Measurements from ENCODE around the gene MTNR1B. TPM values are rescaled to one million over a fixed set of nuclear protein-coding genes. Genes with fewer than 3 reads are reported as not detected.

Gene MTNR1B
- total RNA-seq, 2 experiments from 2014 or later = not detected

DNA sequence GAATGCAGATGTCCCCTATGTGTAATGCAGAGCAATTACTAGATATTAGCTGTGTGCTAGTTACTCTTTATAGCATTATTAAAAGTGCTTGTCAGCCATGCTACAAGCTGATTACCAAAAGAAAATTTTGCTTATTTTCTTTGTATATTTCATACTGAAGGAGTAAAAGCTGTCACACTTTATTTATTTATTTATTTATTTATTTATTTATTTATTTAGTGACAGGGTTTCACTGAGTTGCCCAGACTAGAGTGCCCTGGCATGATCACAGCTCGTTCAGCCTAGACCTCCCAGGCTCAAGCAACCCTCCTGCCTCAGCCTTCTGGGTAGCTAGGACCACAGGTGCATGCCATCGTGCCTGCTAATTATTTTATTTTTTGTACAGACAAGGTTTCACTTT lies 4.3 kb upstream of the MTNR1B start:
- no peak for DNase-seq
- no peak overlapping the region for H3K4me3 ChIP-seq (ENCODE audit: low read length)
- CTCF ChIA-PET = interaction anchor here (0.5 kb wide), 1 partner anchor 366 kb away, joined by 3 read pairs; no protein-coding TSS in a partner anchor
- peaks cover 27% of the 10 kb centered on the region for H3K27me3 Mint-ChIP-seq
- peaks cover 4% of the 10 kb centered on the region for H3K9me3 Mint-ChIP-seq
- no peaks in the 10 kb centered on the region for H3K36me3 Mint-ChIP-seq (ENCODE audit: low read depth)
- no peaks in the 10 kb centered on the region for H3K4me1 Mint-ChIP-seq (ENCODE audit: low read depth)
- H3K4me3 Mint-ChIP-seq = no peak overlapping the region
- H3K27me3 ChIP-seq (ENCODE audit: control insufficient read depth in 1 of 2, insufficient read depth in 2 of 2, low read length in 2 of 2) = peaks cover 0 to 7% of the 10 kb centered on the region in 2 experiments
- H3K4me1 ChIP-seq (ENCODE audit: insufficient read depth, low read length) = no peaks in the 10 kb centered on the region
- H3K27ac ChIP-seq (ENCODE audit: low read depth in 1 of 2, low read length in 2 of 2) = no peak overlapping the region
- no peaks in the 10 kb centered on the region for H3K36me3 ChIP-seq (ENCODE audit: insufficient read depth, low read length)
- TF ChIP-seq, protein P1, sequence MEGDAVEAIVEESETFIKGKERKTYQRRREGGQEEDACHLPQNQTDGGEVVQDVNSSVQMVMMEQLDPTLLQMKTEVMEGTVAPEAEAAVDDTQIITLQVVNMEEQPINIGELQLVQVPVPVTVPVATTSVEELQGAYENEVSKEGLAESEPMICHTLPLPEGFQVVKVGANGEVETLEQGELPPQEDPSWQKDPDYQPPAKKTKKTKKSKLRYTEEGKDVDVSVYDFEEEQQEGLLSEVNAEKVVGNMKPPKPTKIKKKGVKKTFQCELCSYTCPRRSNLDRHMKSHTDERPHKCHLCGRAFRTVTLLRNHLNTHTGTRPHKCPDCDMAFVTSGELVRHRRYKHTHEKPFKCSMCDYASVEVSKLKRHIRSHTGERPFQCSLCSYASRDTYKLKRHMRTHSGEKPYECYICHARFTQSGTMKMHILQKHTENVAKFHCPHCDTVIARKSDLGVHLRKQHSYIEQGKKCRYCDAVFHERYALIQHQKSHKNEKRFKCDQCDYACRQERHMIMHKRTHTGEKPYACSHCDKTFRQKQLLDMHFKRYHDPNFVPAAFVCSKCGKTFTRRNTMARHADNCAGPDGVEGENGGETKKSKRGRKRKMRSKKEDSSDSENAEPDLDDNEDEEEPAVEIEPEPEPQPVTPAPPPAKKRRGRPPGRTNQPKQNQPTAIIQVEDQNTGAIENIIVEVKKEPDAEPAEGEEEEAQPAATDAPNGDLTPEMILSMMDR (IDR thresholded peaks at IDR 0.05) = no peak
- intact Hi-C loops (cut with DNase I, micrococcal nuclease) = no loop called here
- peaks cover 0 to 12% of the 10 kb centered on the region in 2 experiments for H3K9me3 ChIP-seq (ENCODE audit: control insufficient read depth in 1 of 2, insufficient read depth in 1 of 2, low read length in 2 of 2)
- no peak overlapping the region for H3K27ac Mint-ChIP-seq
- no peak for ATAC-seq (ENCODE audit: poor library complexity)
- POLR2A ChIA-PET = no interaction called here

DNA sequence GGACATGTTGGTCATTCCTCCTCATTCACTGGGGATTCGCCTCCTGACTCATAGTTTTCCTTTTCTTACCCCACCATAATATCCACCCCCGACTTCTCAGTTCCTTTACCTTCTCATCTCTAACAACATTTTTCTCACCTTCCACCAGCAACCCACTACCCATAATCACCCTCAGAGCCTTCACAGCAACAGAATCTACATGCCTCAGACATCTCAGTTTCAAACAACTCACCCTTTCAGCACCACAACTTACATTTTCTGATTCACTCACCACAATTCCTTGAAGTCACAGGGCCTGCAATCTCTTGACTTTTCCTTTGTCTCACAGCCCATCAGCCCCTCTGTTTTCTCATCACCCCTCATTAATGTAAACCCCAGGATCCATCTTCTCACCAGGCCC lies 2.3 kb upstream of the MTNR1B start:
- Mint-ChIP-seq H3K4me3 (no peak overlapping the region), H3K36me3 (ENCODE audit: low read depth) (no peaks in the 10 kb centered on the region), H3K4me1 (ENCODE audit: low read depth) (no peaks in the 10 kb centered on the region), H3K9me3 (peaks cover 4% of the 10 kb centered on the region), H3K27ac (no peak overlapping the region), H3K27me3 (peaks cover 42% of the 10 kb centered on the region)
- H3K9me3 ChIP-seq (ENCODE audit: control insufficient read depth in 1 of 2, insufficient read depth in 1 of 2, low read length in 2 of 2) = peaks cover 0 to 12% of the 10 kb centered on the region in 2 experiments
- no peak overlapping the region for H3K27ac ChIP-seq (ENCODE audit: low read depth in 1 of 2, low read length in 2 of 2)
- DNase-seq (no peak), ATAC-seq (ENCODE audit: poor library complexity) (no peak)
- no peaks in the 10 kb centered on the region for H3K36me3 ChIP-seq (ENCODE audit: insufficient read depth, low read length)
- CTCF ChIA-PET = no interaction called here
- POLR2A ChIA-PET = no interaction called here
- no peaks in the 10 kb centered on the region for H3K4me1 ChIP-seq (ENCODE audit: insufficient read depth, low read length)
- H3K27me3 ChIP-seq (ENCODE audit: control insufficient read depth in 1 of 2, insufficient read depth in 2 of 2, low read length in 2 of 2) = peaks cover 5 to 15% of the 10 kb centered on the region in 2 experiments
- H3K4me3 ChIP-seq (ENCODE audit: low read length) = no peak overlapping the region
- TF ChIP-seq, protein P1 (IDR thresholded peaks at IDR 0.05) = no peak
- intact Hi-C loops (cut with DNase I, micrococcal nuclease) = no loop called here

DNA sequence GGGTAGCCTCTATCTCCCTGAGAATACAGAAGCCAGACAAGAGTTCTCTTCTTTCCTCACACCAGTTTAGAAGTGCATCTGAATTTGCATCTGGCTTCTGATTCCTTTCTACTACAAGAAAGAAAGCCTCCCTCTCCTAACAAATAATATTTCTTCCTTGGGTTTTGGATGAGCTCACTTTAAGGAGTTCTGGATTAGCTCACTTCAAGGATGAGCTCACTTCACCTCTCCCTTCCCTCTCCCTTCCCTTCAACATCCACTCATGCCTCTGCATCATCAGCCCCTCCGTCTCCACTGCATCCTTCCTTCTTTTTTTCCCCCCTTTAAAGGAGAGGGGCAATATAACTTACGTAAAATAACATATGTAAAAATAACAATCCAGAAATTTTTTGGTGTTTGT lies 1.6 kb upstream of the MTNR1B start:
- Histone ChIP-seq H3K27me3 (ENCODE audit: control insufficient read depth in 1 of 2, insufficient read depth in 2 of 2, low read length in 2 of 2) (peaks cover 5 to 15% of the 10 kb centered on the region in 2 experiments), H3K27ac (ENCODE audit: low read depth in 1 of 2, low read length in 2 of 2) (no peak overlapping the region), H3K9me3 (ENCODE audit: control insufficient read depth in 1 of 2, insufficient read depth in 1 of 2, low read length in 2 of 2) (peaks cover 0 to 12% of the 10 kb centered on the region in 2 experiments), H3K36me3 (ENCODE audit: insufficient read depth, low read length) (no peaks in the 10 kb centered on the region), H3K4me3 (ENCODE audit: low read length) (no peak overlapping the region), H3K4me1 (ENCODE audit: insufficient read depth, low read length) (no peaks in the 10 kb centered on the region)
- ChIA-PET CTCF (no interaction called here), POLR2A (no interaction called here)
- H3K4me3 Mint-ChIP-seq = no peak overlapping the region
- TF ChIP-seq, protein P1 (IDR thresholded peaks at IDR 0.05) = no peak
- H3K4me1 Mint-ChIP-seq (ENCODE audit: low read depth) = no peaks in the 10 kb centered on the region
- H3K9me3 Mint-ChIP-seq = peaks cover 4% of the 10 kb centered on the region
- no peak overlapping the region for H3K27ac Mint-ChIP-seq
- DNase-seq (no peak), ATAC-seq (ENCODE audit: poor library complexity) (no peak)
- no peaks in the 10 kb centered on the region for H3K36me3 Mint-ChIP-seq (ENCODE audit: low read depth)
- intact Hi-C loops (cut with DNase I, micrococcal nuclease) = no loop called here
- H3K27me3 Mint-ChIP-seq = peaks cover 49% of the 10 kb centered on the region

Data from CD4-positive, alpha-beta T cell (primary cell).